Calu3 (cell line): ENCODE measurements around the gene PKHD1. TPM values are rescaled to one million over a fixed set of nuclear protein-coding genes. Genes with fewer than 3 reads are reported as not detected.

Experiments used
- BruUV-seq: library from RNA; stranded (reverse); fragments of 400-500 nt; replicated peaks from 2 replicates; lab custom pipeline; 2021; lab: Mats Ljungman, UMichigan
- CTCF ChIA-PET: fragments of 300-600 bp; sonication (Branson Sonifier 250); formaldehyde crosslinking; loops from one replicate; lab custom pipeline; 2022; ENCODE audit warnings: antibody characterized with exemption; lab: Charles Lee
- DNase-seq: peaks from one replicate; pipeline ENCODE4 v3.0.0; 2022
- H3K27ac Mint-ChIP-seq: one replicate; pipeline ENCODE4 v1.8.0; 2022; ENCODE audit warnings: mixed read lengths; ENCODE audit not compliant: unreplicated experiment
- H3K27me3 Mint-ChIP-seq: one replicate; pipeline ENCODE4 v1.8.0; 2022; ENCODE audit warnings: mixed read lengths; ENCODE audit not compliant: unreplicated experiment
- H3K36me3 Mint-ChIP-seq: one replicate; pipeline ENCODE4 v1.8.0; 2022; ENCODE audit warnings: mild to moderate bottlenecking, moderate library complexity, mixed read lengths; ENCODE audit not compliant: insufficient read depth, unreplicated experiment
- H3K4me1 Mint-ChIP-seq: one replicate; pipeline ENCODE4 v1.8.0; 2022; ENCODE audit warnings: mild to moderate bottlenecking, low read depth, mixed read lengths; ENCODE audit not compliant: unreplicated experiment
- H3K4me3 Mint-ChIP-seq: one replicate; pipeline ENCODE4 v1.8.0; 2022; ENCODE audit warnings: mild to moderate bottlenecking, low read depth, moderate library complexity, mixed read lengths; ENCODE audit not compliant: unreplicated experiment
- H3K9me3 Mint-ChIP-seq: one replicate; pipeline ENCODE4 v1.8.0; 2022; ENCODE audit warnings: low read depth, mixed read lengths; ENCODE audit not compliant: unreplicated experiment
- CTCF ChIP-seq: fragments of 200-600 bp; IDR thresholded peaks from one replicate; pipeline ENCODE4 v1.8.0; 2022; ENCODE audit warnings: antibody characterized with exemption; ENCODE audit not compliant: unreplicated experiment
- intact Hi-C: fragments of 100-400 bp; cut with micrococcal nuclease; formaldehyde crosslinking; loops from one replicate; pipeline ENCODE4 v1.10.0; 2022; ENCODE audit not compliant: unreplicated experiment
- total RNA-seq: library from RNA; stranded (reverse); gene quantifications from 2 replicates; pipeline ENCODE4 v1.2.3, GENCODE V29; 2022

Gene PKHD1
- total RNA-seq, 1 experiment from 2014 or later: 25.2 TPM

- Mint-ChIP-seq H3K9me3 (no peaks in the 10 kb centered on the region), H3K4me1 (peaks cover 16% of the 10 kb centered on the region), H3K36me3 (no peaks in the 10 kb centered on the region), H3K4me3 (no peak overlapping the region), H3K27ac (no peak overlapping the region), H3K27me3 (no peaks in the 10 kb centered on the region)
- intact Hi-C loops: no loop called here
- CTCF ChIA-PET: no interaction called here
- BruUV-seq: no TSS peak
- TF ChIP-seq CTCF: no peak
- DNase-seq: no peak
These were observed 521.9 kb downstream of the PKHD1 start for GRCh38 chr6:51565472-51565871.

Other genes with a start within 250 kb of the PKHD1 start
- gene IL17A, start 98.8 kb upstream of the PKHD1 start, total RNA-seq: not detected in 2 replicates
- not detected in 2 replicates for gene IL17F, start 156.9 kb upstream of the PKHD1 start, total RNA-seq
- 116 and 117 TPM in 2 replicates for gene MCM3, start 197.1 kb upstream of the PKHD1 start, total RNA-seq